Measurements from ENCODE around the gene GHRHR. TPM values are rescaled to one million over a fixed set of nuclear protein-coding genes. Genes with fewer than 3 reads are reported as not detected.

Gene GHRHR
- total and polyA plus RNA-seq, 11 donors, result not detected

DNA sequence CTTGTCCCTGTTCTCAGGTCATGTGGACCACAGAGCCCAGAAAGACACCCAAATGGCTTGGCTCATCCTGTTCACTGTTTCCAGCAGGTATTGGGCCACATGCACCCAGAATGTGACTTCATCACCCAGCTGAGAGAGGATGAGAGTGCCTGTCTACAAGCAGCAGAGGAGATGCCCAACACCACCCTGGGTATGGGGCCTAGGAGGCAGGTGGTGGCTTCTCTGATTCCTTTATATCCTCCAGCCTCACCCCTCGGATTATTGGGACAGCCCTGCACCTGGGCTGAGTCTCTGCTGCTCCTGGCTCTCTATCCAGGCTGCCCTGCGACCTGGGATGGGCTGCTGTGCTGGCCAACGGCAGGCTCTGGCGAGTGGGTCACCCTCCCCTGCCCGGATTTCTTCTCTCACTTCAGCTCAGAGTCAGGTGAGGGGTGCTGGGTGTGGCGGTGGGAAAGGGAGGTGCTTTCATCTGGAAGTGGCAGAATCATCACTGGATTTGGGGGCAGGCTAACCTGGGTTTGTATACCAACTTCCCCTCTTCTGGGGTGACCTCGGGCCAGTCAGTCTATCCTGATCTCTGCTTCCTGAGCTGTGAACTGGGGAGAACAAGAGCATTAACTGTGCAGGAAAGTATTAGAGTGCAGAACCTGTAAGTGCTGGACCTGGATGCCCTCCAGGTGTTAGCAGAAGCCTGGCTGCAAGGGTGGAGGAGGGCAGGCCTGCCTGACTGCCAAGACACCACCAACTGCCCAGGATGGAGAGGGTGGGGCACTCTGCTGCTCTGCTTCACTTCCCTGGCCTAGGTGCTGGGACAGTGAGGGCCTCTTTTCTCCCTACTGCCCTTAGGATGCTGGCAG lies 5.2 kb downstream of the GHRHR start:
- TF ChIP-seq, protein P1, sequence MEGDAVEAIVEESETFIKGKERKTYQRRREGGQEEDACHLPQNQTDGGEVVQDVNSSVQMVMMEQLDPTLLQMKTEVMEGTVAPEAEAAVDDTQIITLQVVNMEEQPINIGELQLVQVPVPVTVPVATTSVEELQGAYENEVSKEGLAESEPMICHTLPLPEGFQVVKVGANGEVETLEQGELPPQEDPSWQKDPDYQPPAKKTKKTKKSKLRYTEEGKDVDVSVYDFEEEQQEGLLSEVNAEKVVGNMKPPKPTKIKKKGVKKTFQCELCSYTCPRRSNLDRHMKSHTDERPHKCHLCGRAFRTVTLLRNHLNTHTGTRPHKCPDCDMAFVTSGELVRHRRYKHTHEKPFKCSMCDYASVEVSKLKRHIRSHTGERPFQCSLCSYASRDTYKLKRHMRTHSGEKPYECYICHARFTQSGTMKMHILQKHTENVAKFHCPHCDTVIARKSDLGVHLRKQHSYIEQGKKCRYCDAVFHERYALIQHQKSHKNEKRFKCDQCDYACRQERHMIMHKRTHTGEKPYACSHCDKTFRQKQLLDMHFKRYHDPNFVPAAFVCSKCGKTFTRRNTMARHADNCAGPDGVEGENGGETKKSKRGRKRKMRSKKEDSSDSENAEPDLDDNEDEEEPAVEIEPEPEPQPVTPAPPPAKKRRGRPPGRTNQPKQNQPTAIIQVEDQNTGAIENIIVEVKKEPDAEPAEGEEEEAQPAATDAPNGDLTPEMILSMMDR (IDR thresholded peaks at IDR 0.05), result no peak
- TF ChIP-seq POLR2A (IDR thresholded peaks at IDR 0.05), result no peak
- DNase-seq, result no peak
- WGBS, 4 donors, result 89 to 98% (median 93%) methylated on average over 6 to 7 of the region's 7 CpGs
- no peak overlapping the region for H3K4me3 ChIP-seq
- H3K27ac ChIP-seq, result no peak overlapping the region
- ATAC-seq, result no peak
- H3K4me1 ChIP-seq, result peaks cover 0 to 11% (median 0%) of the 10 kb centered on the region in 12 donors
- no peaks in the 10 kb centered on the region for H3K36me3 ChIP-seq
- H3K9me3 ChIP-seq, result no peaks in the 10 kb centered on the region
- H3K27me3 ChIP-seq, result peaks cover 0 to 3% (median 0%) of the 10 kb centered on the region in 9 donors
- intact Hi-C loops (cut with DNase I), result no loop called here

DNA sequence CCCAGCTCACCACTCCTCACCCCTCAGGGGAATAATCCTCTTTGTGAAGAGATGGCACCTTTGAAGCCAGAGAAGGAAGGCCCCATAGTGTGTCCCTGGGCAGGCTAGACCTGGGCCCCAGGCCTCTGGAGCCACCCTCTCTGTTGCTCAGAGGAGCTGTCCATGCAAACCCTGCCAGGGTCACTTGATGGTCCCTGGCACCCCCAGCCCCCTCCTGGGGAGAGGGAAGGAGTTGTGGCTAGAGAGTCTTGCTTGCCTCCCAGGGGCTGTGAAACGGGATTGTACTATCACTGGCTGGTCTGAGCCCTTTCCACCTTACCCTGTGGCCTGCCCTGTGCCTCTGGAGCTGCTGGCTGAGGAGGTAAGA lies 5.8 kb downstream of the GHRHR start:
- intact Hi-C loops (cut with DNase I), result no loop called here
- no peak overlapping the region for H3K4me3 ChIP-seq
- no peaks in the 10 kb centered on the region for H3K9me3 ChIP-seq
- H3K27ac ChIP-seq, result no peak overlapping the region
- 89 to 100% (median 100%) methylated on average over 1 of the region's 1 CpG for WGBS, 4 donors
- H3K4me1 ChIP-seq, result peaks cover 0 to 13% (median 0%) of the 10 kb centered on the region in 12 donors
- ATAC-seq (no peak), DNase-seq (no peak)
- no peak for TF ChIP-seq POLR2A (IDR thresholded peaks at IDR 0.05)
- TF ChIP-seq, protein P1 (IDR thresholded peaks at IDR 0.05), result no peak
- no peaks in the 10 kb centered on the region for H3K36me3 ChIP-seq
- peaks cover 0 to 3% (median 0%) of the 10 kb centered on the region in 9 donors for H3K27me3 ChIP-seq

DNA sequence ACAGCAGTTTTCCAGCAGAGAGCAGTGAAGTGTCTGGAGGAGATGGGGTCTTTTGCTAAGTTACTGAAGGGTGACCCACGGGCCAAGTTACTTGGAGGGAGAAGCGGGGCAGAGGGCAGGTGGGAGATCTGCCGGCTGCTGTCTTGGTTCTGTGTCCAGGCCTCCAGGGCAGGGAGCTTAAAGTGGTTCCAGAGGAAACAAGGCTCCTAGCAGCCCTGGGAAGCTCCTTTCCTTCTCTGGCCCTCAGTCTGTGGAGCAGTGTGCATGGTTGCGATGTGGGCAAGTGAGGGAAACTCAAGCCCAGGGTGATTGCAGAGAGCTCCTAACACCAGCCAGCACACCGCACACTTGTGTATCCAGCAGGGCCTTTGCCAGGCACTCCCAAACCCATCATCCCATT lies 6.3 kb downstream of the GHRHR start:
- Histone ChIP-seq H3K36me3 (no peaks in the 10 kb centered on the region), H3K27me3 (peaks cover 0 to 3% (median 0%) of the 10 kb centered on the region in 9 donors), H3K9me3 (no peaks in the 10 kb centered on the region), H3K4me1 (peaks cover 0 to 17% (median 1%) of the 10 kb centered on the region in 12 donors), H3K4me3 (no peak overlapping the region), H3K27ac (no peak overlapping the region)
- no peak for ATAC-seq
- TF ChIP-seq POLR2A (IDR thresholded peaks at IDR 0.05), result no peak
- TF ChIP-seq, protein P1 (IDR thresholded peaks at IDR 0.05), result no peak
- WGBS, 4 donors, result 95 to 98% (median 97%) methylated on average over 5 of the region's 5 CpGs
- intact Hi-C loops (cut with DNase I), result no loop called here
- no peak for DNase-seq

DNA sequence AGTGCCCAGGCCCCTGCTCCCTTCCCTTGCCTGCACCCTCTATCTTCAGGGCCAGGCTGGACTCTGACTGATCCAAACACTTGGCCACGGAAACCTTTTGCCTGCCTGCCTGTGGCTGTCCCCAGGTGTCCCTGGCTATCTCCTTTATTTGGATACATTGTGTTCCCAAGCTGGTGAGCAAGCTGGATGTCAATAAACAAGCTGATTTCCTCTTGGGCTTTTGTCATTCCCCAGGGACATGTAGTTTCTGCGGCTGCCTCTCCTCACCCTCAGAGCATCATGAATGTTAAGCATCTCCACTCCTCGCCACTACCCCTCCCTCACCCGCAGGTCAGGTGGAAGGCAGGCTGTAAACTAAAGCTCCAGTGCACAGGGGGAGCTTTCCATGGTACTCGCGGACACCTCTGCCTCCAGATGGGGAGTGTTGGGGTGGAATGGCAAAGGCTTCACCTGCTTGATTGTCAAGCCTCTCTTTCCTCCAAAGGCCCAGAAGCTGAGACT lies 6.9 kb downstream of the GHRHR start:
- Histone ChIP-seq H3K9me3 (no peaks in the 10 kb centered on the region), H3K4me3 (no peak overlapping the region), H3K27me3 (peaks cover 0 to 3% (median 0%) of the 10 kb centered on the region in 9 donors), H3K27ac (no peak overlapping the region), H3K36me3 (no peaks in the 10 kb centered on the region), H3K4me1 (peaks cover 0 to 19% (median 1%) of the 10 kb centered on the region in 12 donors)
- TF ChIP-seq, protein P1 (IDR thresholded peaks at IDR 0.05), result no peak
- no peak for TF ChIP-seq POLR2A (IDR thresholded peaks at IDR 0.05)
- 30 to 43% (median 37%) methylated on average over 4 to 6 of the region's 6 CpGs for WGBS, 4 donors
- DNase-seq (no peak), ATAC-seq (no peak)
- intact Hi-C loops (cut with DNase I), result no loop called here

All from heart left ventricle (tissue), 16 donors.